SK-N-SH treated with all-trans-retinoic acid at 6 μM for 48 hours (cell line): Measurements from ENCODE around the gene RNF112.

Experiments
- ARNTL ChIP-seq: fragments of 450-650 bp; formaldehyde crosslinking; IDR thresholded peaks from 2 replicates; pipeline ENCODE4 v1.5.0; 2020; ENCODE audit warnings: low read depth, mild to moderate bottlenecking, moderate library complexity, borderline replicate concordance
- BACH2 ChIP-seq: fragments of 250-450 bp; sonication (Bioruptor Pico); IDR thresholded peaks from 2 replicates; pipeline ENCODE4 v1.9.0; 2021; ENCODE audit warnings: mild to moderate bottlenecking, borderline replicate concordance
- CSDC2 ChIP-seq: fragments of 250-450 bp; sonication (Bioruptor Pico); IDR thresholded peaks from 2 replicates; pipeline ENCODE4 v1.5.0; 2020; ENCODE audit warnings: mild to moderate bottlenecking, moderate library complexity
- ESRRG ChIP-seq: fragments of 250-450 bp; sonication (Bioruptor Pico); IDR thresholded peaks from 2 replicates; pipeline ENCODE4 v1.6.1; 2021; ENCODE audit warnings: mild to moderate bottlenecking
- ISL1 ChIP-seq: fragments of 250-450 bp; sonication (Bioruptor Pico); IDR thresholded peaks from 2 replicates; pipeline ENCODE4 v2.1.2; 2022; ENCODE audit warnings: mild to moderate bottlenecking, moderate library complexity
- OSR1 ChIP-seq: fragments of 250-450 bp; sonication (Bioruptor Pico); IDR thresholded peaks from 2 replicates; pipeline ENCODE4 v1.8.0; 2022; ENCODE audit warnings: moderate library complexity, mild to moderate bottlenecking, inconsistent platforms
- PPARA ChIP-seq: fragments of 250-450 bp; sonication (Bioruptor Pico); IDR thresholded peaks from 2 replicates; pipeline ENCODE4 v1.5.0; 2020; ENCODE audit warnings: mild to moderate bottlenecking, borderline replicate concordance
- SNAI2 ChIP-seq: fragments of 250-450 bp; sonication (Bioruptor Pico); IDR thresholded peaks from 2 replicates; pipeline ENCODE4 v1.5.0; 2020; ENCODE audit warnings: mild to moderate bottlenecking, moderate library complexity
- ZNF8 ChIP-seq: fragments of 450-650 bp; formaldehyde crosslinking; IDR thresholded peaks from 2 replicates; pipeline ENCODE4 v1.5.0; 2020; ENCODE audit warnings: mild to moderate bottlenecking, moderate library complexity
- TF ChIP-seq, protein P1 (sequence below): fragments of 250-450 bp; sonication (Bioruptor Pico); IDR thresholded peaks from 2 replicates; pipeline ENCODE4 v1.8.0; 2020; ENCODE audit warnings: mild to moderate bottlenecking, moderate library complexity, borderline replicate concordance

DNA sequence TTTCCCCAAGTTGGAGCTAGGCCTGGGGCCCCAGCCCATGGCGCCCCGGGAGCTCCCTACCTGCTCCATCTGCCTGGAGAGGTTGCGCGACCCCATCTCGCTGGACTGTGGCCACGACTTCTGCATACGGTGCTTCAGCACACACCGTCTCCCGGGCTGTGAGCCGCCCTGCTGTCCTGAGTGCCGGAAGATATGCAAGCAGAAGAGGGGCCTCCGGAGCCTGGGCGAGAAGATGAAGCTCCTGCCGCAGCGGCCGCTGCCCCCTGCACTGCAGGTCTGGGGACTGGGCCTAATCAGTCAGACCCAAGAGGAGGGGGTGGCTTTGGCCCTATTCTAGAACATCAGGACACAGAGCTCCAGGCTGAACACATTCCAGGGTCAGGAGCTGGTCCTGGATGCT is 1.5 kb downstream of the RNF112 start:
- no peak for TF ChIP-seq CSDC2 (CRISPR knock-in tag)
- no peak for TF ChIP-seq OSR1 (CRISPR knock-in tag)
- TF ChIP-seq BACH2 (CRISPR knock-in tag) = no peak
- TF ChIP-seq ESRRG (CRISPR knock-in tag) = no peak
- TF ChIP-seq ZNF8 (CRISPR knock-in tag) = no peak
- no peak for TF ChIP-seq SNAI2 (CRISPR knock-in tag)
- TF ChIP-seq, protein P1, sequence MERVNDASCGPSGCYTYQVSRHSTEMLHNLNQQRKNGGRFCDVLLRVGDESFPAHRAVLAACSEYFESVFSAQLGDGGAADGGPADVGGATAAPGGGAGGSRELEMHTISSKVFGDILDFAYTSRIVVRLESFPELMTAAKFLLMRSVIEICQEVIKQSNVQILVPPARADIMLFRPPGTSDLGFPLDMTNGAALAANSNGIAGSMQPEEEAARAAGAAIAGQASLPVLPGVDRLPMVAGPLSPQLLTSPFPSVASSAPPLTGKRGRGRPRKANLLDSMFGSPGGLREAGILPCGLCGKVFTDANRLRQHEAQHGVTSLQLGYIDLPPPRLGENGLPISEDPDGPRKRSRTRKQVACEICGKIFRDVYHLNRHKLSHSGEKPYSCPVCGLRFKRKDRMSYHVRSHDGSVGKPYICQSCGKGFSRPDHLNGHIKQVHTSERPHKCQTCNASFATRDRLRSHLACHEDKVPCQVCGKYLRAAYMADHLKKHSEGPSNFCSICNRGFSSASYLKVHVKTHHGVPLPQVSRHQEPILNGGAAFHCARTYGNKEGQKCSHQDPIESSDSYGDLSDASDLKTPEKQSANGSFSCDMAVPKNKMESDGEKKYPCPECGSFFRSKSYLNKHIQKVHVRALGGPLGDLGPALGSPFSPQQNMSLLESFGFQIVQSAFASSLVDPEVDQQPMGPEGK = no peak
- TF ChIP-seq PPARA (CRISPR knock-in tag) = no peak
- TF ChIP-seq ARNTL (CRISPR knock-in tag) = no peak
- no peak for TF ChIP-seq ISL1 (CRISPR knock-in tag)
